ENCODE results near the gene GABRR2.

DNA sequence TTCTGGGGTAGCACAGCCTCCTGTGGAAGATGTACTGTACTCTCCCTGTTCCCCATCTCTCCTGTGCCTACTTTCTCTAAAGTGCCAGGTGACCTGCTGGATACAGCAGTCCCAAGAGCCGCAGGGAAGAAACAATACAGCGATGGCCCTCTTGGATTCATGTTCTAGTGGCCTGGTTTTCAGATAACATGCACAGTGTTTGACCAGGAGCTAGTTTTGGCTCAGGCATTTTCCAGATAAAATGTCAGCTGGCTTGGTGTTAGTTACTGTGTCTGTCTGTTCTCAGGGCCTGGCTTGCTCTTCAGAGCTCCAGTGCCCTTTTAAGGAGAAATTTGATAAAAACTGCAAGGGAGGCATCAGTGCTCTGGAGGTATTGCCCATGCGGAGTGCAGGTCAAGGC, 41.3 kb downstream of the GABRR2 start:
- TF ChIP-seq, protein P1, sequence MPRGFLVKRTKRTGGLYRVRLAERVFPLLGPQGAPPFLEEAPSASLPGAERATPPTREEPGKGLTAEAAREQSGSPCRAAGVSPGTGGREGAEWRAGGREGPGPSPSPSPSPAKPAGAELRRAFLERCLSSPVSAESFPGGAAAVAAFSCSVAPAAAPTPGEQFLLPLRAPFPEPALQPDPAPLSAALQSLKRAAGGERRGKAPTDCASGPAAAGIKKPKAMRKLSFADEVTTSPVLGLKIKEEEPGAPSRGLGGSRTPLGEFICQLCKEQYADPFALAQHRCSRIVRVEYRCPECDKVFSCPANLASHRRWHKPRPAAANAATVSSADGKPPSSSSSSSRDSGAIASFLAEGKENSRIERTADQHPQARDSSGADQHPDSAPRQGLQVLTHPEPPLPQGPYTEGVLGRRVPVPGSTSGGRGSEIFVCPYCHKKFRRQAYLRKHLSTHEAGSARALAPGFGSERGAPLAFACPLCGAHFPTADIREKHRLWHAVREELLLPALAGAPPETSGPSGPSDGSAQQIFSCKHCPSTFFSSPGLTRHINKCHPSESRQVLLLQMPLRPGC (tag by site-specific recombination; IDR thresholded peaks at IDR 0.05) = no peak
- TF ChIP-seq ZNF426 (tag by site-specific recombination; IDR thresholded peaks at IDR 0.05) (no peak), ZNF777 (tag by site-specific recombination; IDR thresholded peaks at IDR 0.05; ENCODE audit: borderline replicate concordance) (no peak), ZNF830 (tag by site-specific recombination; IDR thresholded peaks at IDR 0.05; ENCODE audit: low read depth) (no peak), CTCF (tag by site-specific recombination; IDR thresholded peaks at IDR 0.05) (no peak)
- TF ChIP-seq, protein P2, sequence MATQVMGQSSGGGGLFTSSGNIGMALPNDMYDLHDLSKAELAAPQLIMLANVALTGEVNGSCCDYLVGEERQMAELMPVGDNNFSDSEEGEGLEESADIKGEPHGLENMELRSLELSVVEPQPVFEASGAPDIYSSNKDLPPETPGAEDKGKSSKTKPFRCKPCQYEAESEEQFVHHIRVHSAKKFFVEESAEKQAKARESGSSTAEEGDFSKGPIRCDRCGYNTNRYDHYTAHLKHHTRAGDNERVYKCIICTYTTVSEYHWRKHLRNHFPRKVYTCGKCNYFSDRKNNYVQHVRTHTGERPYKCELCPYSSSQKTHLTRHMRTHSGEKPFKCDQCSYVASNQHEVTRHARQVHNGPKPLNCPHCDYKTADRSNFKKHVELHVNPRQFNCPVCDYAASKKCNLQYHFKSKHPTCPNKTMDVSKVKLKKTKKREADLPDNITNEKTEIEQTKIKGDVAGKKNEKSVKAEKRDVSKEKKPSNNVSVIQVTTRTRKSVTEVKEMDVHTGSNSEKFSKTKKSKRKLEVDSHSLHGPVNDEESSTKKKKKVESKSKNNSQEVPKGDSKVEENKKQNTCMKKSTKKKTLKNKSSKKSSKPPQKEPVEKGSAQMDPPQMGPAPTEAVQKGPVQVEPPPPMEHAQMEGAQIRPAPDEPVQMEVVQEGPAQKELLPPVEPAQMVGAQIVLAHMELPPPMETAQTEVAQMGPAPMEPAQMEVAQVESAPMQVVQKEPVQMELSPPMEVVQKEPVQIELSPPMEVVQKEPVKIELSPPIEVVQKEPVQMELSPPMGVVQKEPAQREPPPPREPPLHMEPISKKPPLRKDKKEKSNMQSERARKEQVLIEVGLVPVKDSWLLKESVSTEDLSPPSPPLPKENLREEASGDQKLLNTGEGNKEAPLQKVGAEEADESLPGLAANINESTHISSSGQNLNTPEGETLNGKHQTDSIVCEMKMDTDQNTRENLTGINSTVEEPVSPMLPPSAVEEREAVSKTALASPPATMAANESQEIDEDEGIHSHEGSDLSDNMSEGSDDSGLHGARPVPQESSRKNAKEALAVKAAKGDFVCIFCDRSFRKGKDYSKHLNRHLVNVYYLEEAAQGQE (tag by site-specific recombination; IDR thresholded peaks at IDR 0.05) = no peak
- TF ChIP-seq, protein P3, sequence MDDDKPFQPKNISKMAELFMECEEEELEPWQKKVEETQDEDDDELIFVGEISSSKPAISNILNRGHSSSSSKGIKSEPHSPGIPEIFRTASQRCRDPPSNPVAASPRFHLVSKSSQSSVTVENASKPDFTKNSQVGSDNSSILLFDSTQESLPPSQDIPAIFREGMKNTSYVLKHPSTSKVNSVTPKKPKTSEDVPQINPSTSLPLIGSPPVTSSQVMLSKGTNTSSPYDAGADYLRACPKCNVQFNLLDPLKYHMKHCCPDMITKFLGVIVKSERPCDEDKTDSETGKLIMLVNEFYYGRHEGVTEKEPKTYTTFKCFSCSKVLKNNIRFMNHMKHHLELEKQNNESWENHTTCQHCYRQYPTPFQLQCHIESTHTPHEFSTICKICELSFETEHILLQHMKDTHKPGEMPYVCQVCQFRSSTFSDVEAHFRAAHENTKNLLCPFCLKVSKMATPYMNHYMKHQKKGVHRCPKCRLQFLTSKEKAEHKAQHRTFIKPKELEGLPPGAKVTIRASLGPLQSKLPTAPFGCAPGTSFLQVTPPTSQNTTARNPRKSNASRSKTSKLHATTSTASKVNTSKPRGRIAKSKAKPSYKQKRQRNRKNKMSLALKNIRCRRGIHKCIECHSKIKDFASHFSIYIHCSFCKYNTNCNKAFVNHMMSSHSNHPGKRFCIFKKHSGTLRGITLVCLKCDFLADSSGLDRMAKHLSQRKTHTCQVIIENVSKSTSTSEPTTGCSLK (tag by site-specific recombination; IDR thresholded peaks at IDR 0.05) = no peak
- TF ChIP-seq, protein P4, sequence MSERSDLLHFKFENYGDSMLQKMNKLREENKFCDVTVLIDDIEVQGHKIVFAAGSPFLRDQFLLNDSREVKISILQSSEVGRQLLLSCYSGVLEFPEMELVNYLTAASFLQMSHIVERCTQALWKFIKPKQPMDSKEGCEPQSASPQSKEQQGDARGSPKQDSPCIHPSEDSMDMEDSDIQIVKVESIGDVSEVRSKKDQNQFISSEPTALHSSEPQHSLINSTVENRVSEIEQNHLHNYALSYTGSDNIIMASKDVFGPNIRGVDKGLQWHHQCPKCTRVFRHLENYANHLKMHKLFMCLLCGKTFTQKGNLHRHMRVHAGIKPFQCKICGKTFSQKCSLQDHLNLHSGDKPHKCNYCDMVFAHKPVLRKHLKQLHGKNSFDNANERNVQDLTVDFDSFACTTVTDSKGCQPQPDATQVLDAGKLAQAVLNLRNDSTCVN (tag by site-specific recombination; optimal IDR thresholded peaks at IDR 0.05) = no peak
